ENCODE results near the gene PDZD2.

The PDZD2 gene

GRCh38 chr5:31847354-31847753 lies 208.4 kb downstream of the PDZD2 start:
- H3K9me3 Mint-ChIP-seq: no peaks in the 10 kb centered on the region
- no peak overlapping the region for H3K4me3 Mint-ChIP-seq
- DNase-seq (no peak), ATAC-seq (no peak)
- no peaks in the 10 kb centered on the region for H3K36me3 Mint-ChIP-seq (ENCODE audit: low read depth)
- H3K4me1 Mint-ChIP-seq: no peaks in the 10 kb centered on the region
- no peaks in the 10 kb centered on the region for H3K27me3 Mint-ChIP-seq
- H3K27ac Mint-ChIP-seq: no peak overlapping the region

GRCh38 chr5:31850981-31851689 lies 212.2 kb downstream of the PDZD2 start:
- Mint-ChIP-seq H3K27ac (no peak overlapping the region), H3K36me3 (ENCODE audit: low read depth) (no peaks in the 10 kb centered on the region), H3K4me1 (peaks cover 14% of the 10 kb centered on the region), H3K4me3 (no peak overlapping the region), H3K27me3 (peaks cover 20% of the 10 kb centered on the region), H3K9me3 (no peaks in the 10 kb centered on the region)
- ATAC-seq (no peak), DNase-seq (no peak)

GRCh38 chr5:31853398-31854135 lies 214.6 kb downstream of the PDZD2 start:
- peaks cover 29% of the 10 kb centered on the region for H3K27me3 Mint-ChIP-seq
- H3K4me3 Mint-ChIP-seq: peak overlapping the region; percentile 58
- ATAC-seq (no peak), DNase-seq (no peak)
- H3K4me1 Mint-ChIP-seq: peaks cover 14% of the 10 kb centered on the region
- H3K27ac Mint-ChIP-seq: no peak overlapping the region
- peaks cover 3% of the 10 kb centered on the region for H3K9me3 Mint-ChIP-seq
- H3K36me3 Mint-ChIP-seq (ENCODE audit: low read depth): no peaks in the 10 kb centered on the region

DNA sequence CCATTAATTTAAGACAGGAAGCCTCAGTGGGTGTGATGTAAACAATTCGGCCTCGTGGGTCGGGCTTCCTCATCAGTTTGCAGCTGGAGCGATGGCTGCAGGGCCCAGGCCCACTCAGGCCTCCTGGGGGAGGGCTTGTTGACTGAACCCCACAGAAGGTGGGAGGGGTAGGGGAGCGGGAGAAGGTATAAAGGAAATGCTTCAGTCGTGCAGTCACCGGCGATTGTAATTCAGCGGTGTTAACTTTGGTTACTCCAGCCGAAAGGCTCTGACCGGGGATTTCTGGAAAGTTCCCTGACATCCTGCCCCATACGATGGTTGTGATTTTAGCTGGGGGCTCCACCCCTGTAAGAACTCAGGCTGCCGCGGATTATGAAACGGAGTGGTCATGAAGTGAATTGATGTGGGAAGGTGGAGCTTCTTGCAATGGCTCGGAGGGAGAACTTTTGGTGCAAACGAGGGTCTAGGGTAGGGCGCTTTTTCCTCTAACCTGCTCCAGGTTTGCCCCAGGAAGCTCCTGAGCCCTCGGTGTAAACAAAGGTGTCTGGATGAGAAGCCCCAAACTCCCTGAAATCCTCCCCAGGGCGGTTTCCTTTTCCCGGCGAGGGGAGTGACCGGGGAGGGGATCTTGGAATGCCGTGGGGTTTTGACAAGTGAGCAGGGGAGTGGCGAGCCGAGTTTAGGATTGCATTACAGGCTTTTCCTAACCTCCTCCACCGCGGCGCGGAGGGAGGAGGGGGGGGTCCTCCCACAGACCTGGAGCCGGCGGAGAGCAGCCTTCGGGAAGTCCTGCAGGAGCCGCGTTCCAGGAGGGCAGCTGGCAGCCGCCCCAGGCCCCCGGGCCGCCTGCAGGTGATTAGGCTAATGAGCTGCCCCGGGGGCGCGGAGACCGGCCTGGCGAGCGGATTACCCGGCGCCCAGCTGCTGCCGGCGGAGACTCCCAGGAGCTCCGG lies 215.5 kb downstream of the PDZD2 start:
- peaks cover 29% of the 10 kb centered on the region for H3K27me3 Mint-ChIP-seq
- peaks cover 10% of the 10 kb centered on the region for H3K9me3 Mint-ChIP-seq
- peak overlapping the region; percentile 58 for H3K4me3 Mint-ChIP-seq
- peaks cover 14% of the 10 kb centered on the region for H3K4me1 Mint-ChIP-seq
- no peak overlapping the region for H3K27ac Mint-ChIP-seq
- H3K36me3 Mint-ChIP-seq (ENCODE audit: low read depth): peaks cover 5% of the 10 kb centered on the region
- peak; percentile 4 for DNase-seq
- peak; percentile 24 for ATAC-seq

DNA sequence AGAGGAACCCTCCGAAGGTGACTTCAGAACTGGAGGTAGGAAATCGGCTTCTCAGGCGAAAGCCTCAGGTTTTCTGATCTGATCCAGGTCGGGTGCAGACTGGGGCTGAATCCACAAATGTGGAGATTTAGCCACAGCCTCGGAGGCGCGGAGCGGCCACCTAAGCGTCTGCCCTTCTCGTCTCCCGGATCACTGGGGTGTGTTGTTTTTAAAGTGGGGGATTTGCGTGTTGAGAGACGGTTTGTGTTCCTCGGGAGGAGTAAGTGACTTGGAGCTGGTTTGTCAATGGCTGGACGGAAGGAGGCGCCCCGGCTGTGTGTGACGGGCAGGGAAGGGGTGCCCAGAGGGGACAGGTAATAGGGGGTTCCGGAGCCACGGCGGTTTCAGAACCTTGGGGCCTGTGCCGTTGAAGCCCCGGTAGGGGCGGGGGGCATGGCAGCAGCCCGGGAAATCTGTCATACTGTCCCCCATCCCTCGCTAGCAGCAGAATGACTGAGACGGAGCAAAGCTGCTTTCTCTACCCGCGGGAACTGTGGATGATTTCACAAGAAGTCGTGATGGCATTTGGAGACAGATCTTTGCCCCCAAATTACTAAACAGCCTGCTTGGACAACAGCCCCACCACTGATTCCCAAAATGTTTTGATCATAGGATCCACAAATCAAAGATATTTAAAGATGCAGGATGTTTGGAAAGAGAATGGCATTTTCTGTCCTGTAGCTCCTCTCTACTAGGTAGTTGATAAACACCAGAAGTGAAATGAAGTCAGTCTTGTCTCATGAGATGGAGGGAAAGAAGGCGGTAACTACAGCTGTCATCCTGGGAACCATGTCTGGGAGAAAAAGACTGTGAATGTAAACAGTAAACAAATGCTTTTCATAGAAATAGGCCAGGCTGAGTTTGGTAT lies 216.5 kb downstream of the PDZD2 start:
- Mint-ChIP-seq H3K4me3 (peak overlapping the region; percentile 57), H3K27ac (no peak overlapping the region)
- peak; percentile 49 for ATAC-seq

GRCh38 chr5:31859096-31859495 lies 220.2 kb downstream of the PDZD2 start:
- DNase-seq (no peak), ATAC-seq (no peak)
- Mint-ChIP-seq H3K4me3 (no peak overlapping the region), H3K27me3 (peaks cover 22% of the 10 kb centered on the region), H3K4me1 (peaks cover 24% of the 10 kb centered on the region), H3K36me3 (ENCODE audit: low read depth) (peaks cover 9% of the 10 kb centered on the region), H3K9me3 (peaks cover 22% of the 10 kb centered on the region), H3K27ac (no peak overlapping the region)

More for the DNA sequence above, 216.5 kb downstream of the PDZD2 start:
- H3K27me3 Mint-ChIP-seq: peaks cover 29% of the 10 kb centered on the region
- peak; percentile 12 for DNase-seq
- peaks cover 19% of the 10 kb centered on the region for H3K9me3 Mint-ChIP-seq
- peaks cover 8% of the 10 kb centered on the region for H3K36me3 Mint-ChIP-seq (ENCODE audit: low read depth)
- H3K4me1 Mint-ChIP-seq: peaks cover 14% of the 10 kb centered on the region

DNA sequence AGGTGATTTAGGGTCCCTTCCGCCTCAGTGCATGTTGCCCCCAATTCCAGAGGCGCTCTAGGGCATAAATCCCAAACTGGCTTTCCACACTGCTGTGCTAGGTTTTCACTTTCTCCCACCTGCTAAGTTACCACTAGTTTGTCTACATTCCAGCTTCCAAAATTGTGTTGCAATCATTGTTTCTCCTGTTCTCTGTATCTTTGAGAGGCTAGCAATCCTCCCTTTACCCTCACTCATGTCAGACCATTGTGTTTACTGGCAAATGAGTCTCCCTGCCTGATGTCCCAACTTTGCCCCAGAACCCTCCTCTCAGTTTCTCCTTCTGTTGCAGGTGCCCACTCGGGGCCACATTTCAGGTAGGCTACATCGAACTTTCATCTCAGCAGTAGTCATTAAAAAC lies 221.3 kb downstream of the PDZD2 start:
- H3K9me3 Mint-ChIP-seq: peaks cover 22% of the 10 kb centered on the region
- DNase-seq (no peak), ATAC-seq (no peak)
- no peak overlapping the region for H3K27ac Mint-ChIP-seq
- H3K4me1 Mint-ChIP-seq: peaks cover 15% of the 10 kb centered on the region
- no peak overlapping the region for H3K4me3 Mint-ChIP-seq
- peaks cover 9% of the 10 kb centered on the region for H3K36me3 Mint-ChIP-seq (ENCODE audit: low read depth)
- peaks cover 16% of the 10 kb centered on the region for H3K27me3 Mint-ChIP-seq

GRCh38 chr5:31860726-31861433 lies 221.9 kb downstream of the PDZD2 start:
- H3K27me3 Mint-ChIP-seq: peaks cover 11% of the 10 kb centered on the region
- H3K36me3 Mint-ChIP-seq (ENCODE audit: low read depth): peaks cover 9% of the 10 kb centered on the region
- peaks cover 11% of the 10 kb centered on the region for H3K4me1 Mint-ChIP-seq
- ATAC-seq (no peak), DNase-seq (no peak)
- no peak overlapping the region for H3K4me3 Mint-ChIP-seq
- H3K27ac Mint-ChIP-seq: no peak overlapping the region
- peaks cover 22% of the 10 kb centered on the region for H3K9me3 Mint-ChIP-seq

GRCh38 chr5:31861601-31862000 lies 222.7 kb downstream of the PDZD2 start:
- Mint-ChIP-seq H3K9me3 (peaks cover 22% of the 10 kb centered on the region), H3K27me3 (peaks cover 12% of the 10 kb centered on the region), H3K4me1 (peaks cover 17% of the 10 kb centered on the region), H3K4me3 (no peak overlapping the region), H3K36me3 (ENCODE audit: low read depth) (peaks cover 9% of the 10 kb centered on the region), H3K27ac (no peak overlapping the region)
- no peak for DNase-seq
- no peak for ATAC-seq

GRCh38 chr5:31863991-31864411 lies 225.1 kb downstream of the PDZD2 start:
- DNase-seq (no peak), ATAC-seq (no peak)
- Mint-ChIP-seq H3K36me3 (ENCODE audit: low read depth) (peaks cover 9% of the 10 kb centered on the region), H3K4me3 (no peak overlapping the region), H3K27me3 (peaks cover 9% of the 10 kb centered on the region), H3K4me1 (peaks cover 24% of the 10 kb centered on the region), H3K27ac (no peak overlapping the region), H3K9me3 (peaks cover 16% of the 10 kb centered on the region)

DNA sequence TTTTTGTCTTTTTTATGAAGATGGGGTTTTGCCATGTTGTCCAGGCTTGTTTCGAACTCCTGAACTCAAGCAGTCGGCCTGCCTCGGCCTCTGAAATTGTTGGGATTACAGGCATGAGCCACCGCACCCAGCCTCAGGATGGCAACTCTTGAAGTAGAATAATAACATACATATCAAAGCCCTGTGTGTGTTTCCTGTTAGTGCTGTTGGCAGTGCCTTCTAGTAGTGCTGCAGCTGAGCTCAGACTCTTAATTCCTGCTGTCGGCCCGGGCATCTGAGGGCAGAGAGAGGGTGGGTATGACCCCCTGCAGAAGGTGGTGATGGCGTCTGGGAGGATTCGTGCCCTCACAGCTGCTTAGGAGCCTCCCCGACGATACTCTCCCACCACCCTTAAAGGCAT lies 227.2 kb downstream of the PDZD2 start:
- Mint-ChIP-seq H3K9me3 (no peaks in the 10 kb centered on the region), H3K36me3 (ENCODE audit: low read depth) (no peaks in the 10 kb centered on the region), H3K27me3 (peaks cover 9% of the 10 kb centered on the region), H3K4me3 (no peak overlapping the region), H3K27ac (no peak overlapping the region), H3K4me1 (peaks cover 20% of the 10 kb centered on the region)
- ATAC-seq: no peak
- no peak for DNase-seq

DNA sequence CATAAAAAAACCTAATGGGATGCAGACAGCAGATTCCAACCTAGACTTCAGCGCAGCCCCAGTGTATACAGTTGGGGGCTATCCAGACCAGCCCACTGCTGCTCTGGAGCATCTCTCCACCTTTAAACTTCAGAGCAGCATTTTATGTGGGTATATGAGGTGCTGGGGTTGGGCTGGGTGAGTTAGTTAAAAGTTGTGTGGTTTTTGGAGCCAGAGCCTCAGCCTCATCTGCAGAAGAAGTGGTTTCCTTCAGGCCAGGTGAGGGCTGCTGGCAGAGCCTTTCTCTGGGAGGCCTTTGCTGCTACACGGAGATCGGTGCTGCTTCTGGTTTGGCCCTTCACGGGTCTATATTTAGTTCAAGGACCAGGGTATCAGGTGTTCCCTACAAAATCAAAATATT lies 228.3 kb downstream of the PDZD2 start:
- ATAC-seq (no peak), DNase-seq (no peak)
- H3K4me3 Mint-ChIP-seq: no peak overlapping the region
- no peak overlapping the region for H3K27ac Mint-ChIP-seq
- H3K9me3 Mint-ChIP-seq: no peaks in the 10 kb centered on the region
- H3K27me3 Mint-ChIP-seq: peaks cover 9% of the 10 kb centered on the region
- no peaks in the 10 kb centered on the region for H3K36me3 Mint-ChIP-seq (ENCODE audit: low read depth)
- peaks cover 13% of the 10 kb centered on the region for H3K4me1 Mint-ChIP-seq

DNA sequence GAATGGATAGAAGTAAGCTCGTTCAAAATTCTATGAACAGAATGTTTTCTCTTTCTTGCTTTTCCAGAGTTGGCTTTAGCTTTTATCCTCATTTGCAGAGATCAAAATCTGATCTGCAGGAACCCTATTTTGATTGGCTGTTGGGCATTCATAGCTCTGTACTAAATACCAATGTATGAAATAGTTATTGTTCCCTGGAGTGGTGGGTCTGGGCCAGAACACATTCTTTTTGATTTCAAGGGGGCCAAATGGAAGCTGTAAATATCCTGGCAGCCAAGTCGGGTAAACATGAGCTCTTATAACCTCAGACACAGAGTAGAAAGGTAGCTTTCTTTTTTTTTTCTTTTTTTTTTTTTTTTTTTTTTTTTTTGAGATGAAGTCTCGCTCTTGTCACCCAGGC lies 241.5 kb downstream of the PDZD2 start:
- ATAC-seq: no peak
- Mint-ChIP-seq H3K27me3 (no peaks in the 10 kb centered on the region), H3K9me3 (no peaks in the 10 kb centered on the region), H3K4me1 (no peaks in the 10 kb centered on the region), H3K36me3 (ENCODE audit: low read depth) (no peaks in the 10 kb centered on the region), H3K27ac (no peak overlapping the region), H3K4me3 (no peak overlapping the region)
- DNase-seq: no peak
